ENCODE results near the gene XRCC4.
A peak's percentile ranks its signal among the peaks of the same experiment; 100 is the strongest.
"Not testable (repeated sequence)": the region's sequence is repeated elsewhere in the genome, so short reads cannot be mapped to it uniquely, and the experiment has no call there.

XRCC4 gene

DNA sequence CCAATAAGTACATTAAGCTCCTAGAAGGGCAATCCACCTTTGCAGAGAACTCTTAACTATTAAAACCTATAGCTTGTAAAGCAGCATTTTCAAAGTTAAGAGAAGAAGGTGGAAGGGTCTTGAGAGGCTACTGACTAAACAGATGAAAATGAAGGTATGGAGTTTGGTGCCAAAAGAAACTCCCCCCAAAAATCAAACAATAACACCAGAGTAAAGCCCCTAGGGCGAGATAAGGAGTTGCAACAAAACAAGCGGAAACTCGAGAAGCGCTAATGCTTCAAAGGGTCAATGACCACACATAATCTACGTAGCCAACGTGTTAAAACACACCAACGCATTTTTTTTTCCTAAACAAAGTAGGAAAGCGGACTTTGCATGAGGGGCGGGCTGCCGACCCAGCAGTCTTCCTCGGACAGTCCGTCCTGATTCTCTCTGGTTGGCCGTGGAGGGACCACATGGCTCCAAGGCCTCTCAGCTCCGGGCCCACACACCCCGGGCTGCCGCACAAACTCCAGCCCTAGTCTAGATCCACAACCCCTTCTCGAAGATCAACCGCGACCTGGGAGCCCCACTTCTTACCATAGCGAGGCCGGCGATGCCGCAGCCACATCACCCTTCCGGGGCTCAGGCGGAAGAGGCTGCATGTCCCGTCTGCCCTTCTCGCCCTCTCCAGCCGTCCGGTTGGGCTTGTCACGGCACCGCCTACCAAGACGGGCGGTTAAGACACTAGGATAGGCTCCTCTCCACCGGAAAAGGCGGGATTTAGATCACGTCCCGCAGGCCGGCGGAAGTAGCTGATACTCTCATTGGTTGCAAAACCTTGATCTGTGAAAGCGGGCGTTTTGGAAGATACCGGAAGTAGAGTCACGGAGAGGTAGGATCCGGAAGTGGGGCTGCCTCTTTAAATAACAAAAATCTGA, at the start of gene XRCC4, which contains the start of gene TMEM167A:
XRCC4 (plus strand) TSS at position 806 of the 920 bp plus-strand sequence. CDS start 27,373 bp downstream, outside the sequence.
TMEM167A (minus strand) TSS at position 653 of the 920 bp plus-strand sequence; CDS start at position 582, 71 bp downstream.
- DNase-seq = peak; percentile 96

- no peak for DNase-seq
These were observed 47.4 kb upstream of the XRCC4 start for GRCh38 chr5:83029912-83030311.

DNA sequence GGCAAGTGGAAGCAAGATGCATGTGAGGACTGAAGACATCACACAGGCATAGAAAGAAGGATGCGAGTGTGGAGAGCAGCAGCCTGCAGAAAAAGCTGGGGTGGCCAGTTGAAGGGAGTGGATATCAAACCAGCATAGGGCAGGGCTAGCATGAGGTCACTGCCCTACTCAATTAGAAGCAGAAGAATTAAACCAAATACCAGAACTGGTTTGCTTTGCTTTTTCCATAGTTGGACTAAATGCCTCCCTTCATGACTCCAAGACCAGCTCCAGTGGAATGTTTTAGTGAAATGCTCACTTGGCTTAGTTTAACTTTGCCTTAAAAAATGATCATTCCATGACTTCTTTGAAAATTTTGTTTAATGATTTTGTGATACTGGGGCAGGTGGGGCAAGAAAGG, 46.0 kb upstream of the XRCC4 start:
- no peak for DNase-seq

DNA sequence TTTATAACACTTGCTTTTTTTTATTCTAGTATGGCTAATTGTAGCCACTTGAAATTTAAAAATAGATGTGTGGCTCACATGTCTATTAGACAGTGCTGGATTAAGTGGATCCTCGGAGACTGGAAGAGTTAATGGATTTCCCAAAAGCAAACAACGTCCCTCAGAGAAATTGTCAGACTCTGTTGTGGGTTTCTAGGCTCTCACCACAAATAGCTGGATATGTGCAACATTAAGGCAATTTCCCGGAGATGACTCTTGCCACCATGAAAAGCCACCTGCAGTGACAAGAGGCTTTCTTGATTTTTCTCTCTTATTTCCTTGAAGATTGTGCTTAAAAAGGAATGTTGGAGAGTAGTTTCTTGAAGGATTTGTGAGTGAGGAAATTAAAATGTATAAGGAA, 43.3 kb upstream of the XRCC4 start:
- DNase-seq = peak; percentile 70

GRCh38 chr5:83034528-83035207, 42.7 kb upstream of the XRCC4 start:
- no peak for DNase-seq

DNA sequence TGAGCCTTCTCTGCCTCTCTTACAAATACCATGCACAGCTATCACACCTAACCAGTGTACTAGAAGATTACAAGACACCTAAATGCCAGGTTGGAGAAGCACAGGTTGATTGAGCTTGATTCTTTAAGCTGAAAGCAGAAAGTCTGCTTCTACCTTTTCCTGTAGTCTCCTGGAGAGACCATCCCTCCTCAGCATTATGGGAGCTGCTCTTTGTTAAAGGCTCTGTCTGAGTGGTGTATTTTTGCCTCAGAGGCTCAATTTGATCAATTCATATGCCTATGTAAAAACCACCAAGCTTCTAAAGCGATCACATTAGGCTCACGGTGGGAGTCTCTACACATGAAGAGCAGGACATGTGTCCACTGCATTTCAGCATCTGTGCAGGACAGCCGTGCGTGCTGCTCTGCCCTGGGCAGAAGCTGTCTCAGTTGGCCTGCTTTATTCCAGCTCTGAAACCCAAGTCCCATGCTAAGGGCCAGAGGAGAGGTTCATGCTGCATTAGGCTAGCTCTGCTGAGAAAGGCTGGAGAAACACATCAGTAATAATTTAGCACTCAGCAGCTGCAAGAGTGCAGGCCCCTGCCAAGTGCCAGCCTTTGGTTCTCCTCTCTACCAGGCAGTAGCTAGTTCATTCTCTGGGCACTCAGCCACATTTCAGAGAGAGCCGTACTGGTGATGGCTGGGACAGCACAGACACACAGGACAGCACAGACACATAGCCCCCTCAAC, 41.8 kb upstream of the XRCC4 start:
- DNase-seq = no peak

DNA sequence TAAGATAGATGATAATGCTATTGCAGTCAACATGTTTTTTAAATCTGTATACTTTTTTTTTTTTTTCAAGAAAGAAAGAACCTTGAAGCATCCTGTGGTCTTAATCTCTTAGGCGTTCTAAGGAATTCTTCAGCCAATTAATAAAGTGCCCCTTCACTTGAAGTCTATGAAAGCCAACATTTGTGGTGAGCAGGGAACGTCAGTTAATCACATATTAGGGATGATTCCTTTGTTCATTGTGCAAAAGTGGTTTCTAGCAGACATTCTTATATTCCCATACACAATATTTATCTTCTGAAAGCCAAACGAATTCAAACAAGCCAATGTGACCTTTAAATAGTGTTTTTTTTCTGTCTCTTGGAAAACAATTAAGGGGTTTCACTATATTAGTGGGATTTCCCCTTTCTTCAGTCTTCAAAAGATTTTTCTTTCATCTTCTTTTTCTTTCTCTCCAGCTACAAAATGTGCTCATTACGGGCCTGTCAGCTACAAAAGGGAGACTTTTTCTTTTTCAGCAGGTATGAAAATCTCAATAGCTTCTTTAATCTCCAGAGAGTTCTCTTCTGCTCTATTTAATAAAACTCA, 40.3 kb upstream of the XRCC4 start:
- DNase-seq = no peak

GRCh38 chr5:83038924-83039323, 38.4 kb upstream of the XRCC4 start:
- no peak for DNase-seq

DNA sequence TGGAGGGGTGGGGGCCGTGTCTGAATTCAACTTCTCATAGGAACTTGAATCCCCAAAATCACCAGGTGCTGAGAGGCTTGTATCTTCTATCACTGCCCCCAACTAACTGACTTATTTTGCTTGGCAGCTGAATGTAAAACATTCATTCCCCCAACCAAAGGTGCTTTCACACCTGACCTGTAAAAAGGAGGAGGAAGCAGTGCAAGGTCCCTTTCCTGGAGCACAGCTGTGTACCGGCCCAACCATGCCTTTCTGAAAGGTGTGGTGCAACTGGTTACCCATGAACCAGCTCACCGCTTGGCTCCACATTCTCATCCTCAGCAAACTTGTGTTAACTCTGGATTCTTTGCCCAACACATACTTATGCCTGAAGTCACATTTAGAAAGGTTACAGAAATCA, 34.8 kb upstream of the XRCC4 start:
- no peak for DNase-seq

GRCh38 chr5:83044926-83045325, 32.4 kb upstream of the XRCC4 start:
- no peak for DNase-seq

GRCh38 chr5:83048277-83048676, 29.1 kb upstream of the XRCC4 start:
- no peak for DNase-seq

GRCh38 chr5:83048811-83049210, 28.5 kb upstream of the XRCC4 start:
- no peak for DNase-seq

- DNase-seq = no peak
These were observed 27.9 kb upstream of the XRCC4 start for GRCh38 chr5:83049370-83049885.

DNA sequence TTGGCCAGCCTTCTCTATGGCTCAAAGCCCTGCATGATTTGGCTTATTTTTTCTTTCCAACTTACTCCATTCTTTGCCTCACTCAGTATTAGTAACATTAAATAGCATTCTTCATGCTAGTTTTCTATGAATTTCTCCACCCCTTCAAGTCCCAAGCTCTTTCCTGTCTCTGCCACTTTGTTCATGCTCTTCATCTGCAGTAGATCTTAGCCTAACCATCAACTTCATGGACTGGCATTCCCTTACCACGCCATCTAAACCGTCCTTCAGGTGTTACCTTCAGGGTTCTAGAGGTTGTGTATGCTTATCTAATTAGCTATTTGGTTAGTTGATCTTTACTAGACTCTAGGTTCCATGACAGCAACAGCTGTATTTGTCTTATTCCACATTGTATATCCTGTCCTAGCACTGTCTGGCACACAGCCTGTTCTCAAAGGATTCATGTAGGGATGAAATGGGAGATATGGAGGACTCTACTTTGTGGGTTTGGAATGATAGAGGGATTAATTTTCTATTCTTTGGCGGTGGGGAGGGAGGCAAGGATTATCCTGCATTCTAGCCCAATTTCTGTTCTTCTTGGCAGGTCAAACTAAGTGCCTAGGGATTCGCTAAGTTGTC, 26.5 kb upstream of the XRCC4 start:
- DNase-seq = no peak

GRCh38 chr5:83055166-83055565, 22.2 kb upstream of the XRCC4 start:
- no peak for DNase-seq

- DNase-seq = no peak
These were observed 18.6 kb upstream of the XRCC4 start for GRCh38 chr5:83058726-83059125.

GRCh38 chr5:83059341-83059740, 18.0 kb upstream of the XRCC4 start:
- DNase-seq = no peak

GRCh38 chr5:83066548-83067110, 10.7 kb upstream of the XRCC4 start:
- DNase-seq = no peak

GRCh38 chr5:83067377-83067776, 10.0 kb upstream of the XRCC4 start:
- DNase-seq = not testable (repeated sequence)

DNA sequence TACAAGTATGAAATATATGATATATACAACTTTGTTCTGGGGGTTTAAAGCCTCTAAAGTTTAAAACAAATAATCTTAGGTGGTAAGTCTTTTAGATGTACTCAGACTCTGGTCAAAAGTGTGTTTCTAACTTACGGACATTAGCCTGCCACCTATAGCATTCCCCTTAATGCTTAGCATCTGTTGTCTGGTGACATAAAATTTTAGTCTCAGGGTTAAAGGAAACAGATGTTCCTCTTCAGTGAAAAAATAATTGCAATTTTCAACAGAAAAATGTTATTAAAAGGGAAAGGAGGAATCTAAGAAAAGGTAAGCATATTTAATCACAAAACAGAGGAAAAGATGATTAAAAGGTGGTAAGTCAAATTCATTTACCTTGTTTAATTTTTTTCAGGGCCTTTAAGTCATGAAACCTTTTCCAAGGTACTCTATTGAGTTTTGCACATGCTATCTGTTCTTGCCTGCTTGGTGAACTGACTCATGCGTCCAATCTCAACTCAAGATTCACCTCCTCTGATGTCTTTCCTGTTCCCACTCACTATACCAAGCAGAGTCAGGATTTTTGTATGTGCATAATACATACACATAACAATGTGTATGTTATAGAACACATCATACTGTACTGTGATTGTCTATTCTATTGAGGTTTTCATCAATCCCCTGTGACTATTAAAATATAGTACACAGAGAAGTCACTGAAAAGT, 8.1 kb upstream of the XRCC4 start:
- DNase-seq = no peak

All from NCI-H748 treated with DMSO at 0.1 percent for 48 hours (cell line).